ENCODE results near the gene BEST1. TPM values are rescaled to one million over a fixed set of nuclear protein-coding genes. Genes with fewer than 3 reads are reported as not detected.
A peak's percentile ranks its signal among the peaks of the same experiment; 100 is the strongest.

BEST1 gene
- total RNA-seq, 1 donor from 2014 or later, result 0.12 TPM

GRCh38 chr11:61955422-61956135, 5.4 kb downstream of the BEST1 start:
- DNase-seq (ENCODE audit: low read depth), result no peak
- H3K4me3 ChIP-seq (ENCODE audit: low read depth, low read length), result peak overlapping the region; percentile 49
- no peak for TF ChIP-seq CTCF (conservative IDR thresholded peaks at IDR 0.05; ENCODE audit: low read depth, low read length)

- H3K4me3 ChIP-seq (ENCODE audit: low read depth, low read length), result peak overlapping the region; percentile 49
- TF ChIP-seq CTCF (conservative IDR thresholded peaks at IDR 0.05; ENCODE audit: low read depth, low read length), result no peak
- DNase-seq (ENCODE audit: low read depth), result no peak
Observed at GRCh38 chr11:61956191-61957020, 6.3 kb downstream of the BEST1 start.

- TF ChIP-seq CTCF (conservative IDR thresholded peaks at IDR 0.05; ENCODE audit: low read depth, low read length), result no peak
- H3K4me3 ChIP-seq (ENCODE audit: low read depth, low read length), result no peak overlapping the region
- no peak for DNase-seq (ENCODE audit: low read depth)
Observed at GRCh38 chr11:61957021-61957770, 7.0 kb downstream of the BEST1 start.

- TF ChIP-seq CTCF (conservative IDR thresholded peaks at IDR 0.05; ENCODE audit: low read depth, low read length), result no peak
- no peak for DNase-seq (ENCODE audit: low read depth)
Observed at GRCh38 chr11:61958590-61958989, 8.4 kb downstream of the BEST1 start.

GRCh38 chr11:61959114-61959513, 9.0 kb downstream of the BEST1 start:
- no peak for DNase-seq (ENCODE audit: low read depth)
- no peak for TF ChIP-seq CTCF (conservative IDR thresholded peaks at IDR 0.05; ENCODE audit: low read depth, low read length)
- no peak overlapping the region for H3K4me3 ChIP-seq (ENCODE audit: low read depth, low read length)

More at GRCh38 chr11:61958590-61958989, 8.4 kb downstream of the BEST1 start:
- no peak overlapping the region for H3K4me3 ChIP-seq (ENCODE audit: low read depth, low read length)

GRCh38 chr11:61959678-61960077, 9.5 kb downstream of the BEST1 start:
- H3K4me3 ChIP-seq (ENCODE audit: low read depth, low read length), result no peak overlapping the region
- no peak for DNase-seq (ENCODE audit: low read depth)
- TF ChIP-seq CTCF (conservative IDR thresholded peaks at IDR 0.05; ENCODE audit: low read depth, low read length), result no peak

Measured in epithelial cell of proximal tubule (primary cell).